Epithelial cell of esophagus (primary cell): ENCODE data around the gene PTMA.

Experiments
- DNase-seq: peaks from one replicate; pipeline ENCODE4 v3.0.0; 2010; ENCODE audit warnings: low read depth
- H3K4me3 ChIP-seq: 2 replicates; pipeline ENCODE4 v1.5.1; 2011; ENCODE audit warnings: mild to moderate bottlenecking, low read length, control low read depth
- CTCF ChIP-seq: IDR thresholded peaks from 2 replicates; pipeline ENCODE4 v1.5.1; 2011; ENCODE audit warnings: low read depth, mild to moderate bottlenecking, low read length, control low read depth, inconsistent platforms; ENCODE audit not compliant: insufficient read depth; ENCODE audit errors: missing control alignments

PTMA gene

GRCh38 chr2:231663458-231664212 lies 44.7 kb upstream of the PTMA start:
- TF ChIP-seq CTCF: no peak
- DNase-seq: no peak
- H3K4me3 ChIP-seq: no peak overlapping the region

GRCh38 chr2:231664727-231665126 lies 43.6 kb upstream of the PTMA start:
- no peak for DNase-seq
- no peak overlapping the region for H3K4me3 ChIP-seq
- TF ChIP-seq CTCF: no peak

GRCh38 chr2:231665245-231666170 lies 42.8 kb upstream of the PTMA start:
- TF ChIP-seq CTCF: no peak
- H3K4me3 ChIP-seq: no peak overlapping the region
- DNase-seq: no peak

- peak; percentile 57 for DNase-seq
- TF ChIP-seq CTCF: no peak
- peak overlapping the region; percentile 10 for H3K4me3 ChIP-seq
Measured at GRCh38 chr2:231666171-231667095, 41.9 kb upstream of the PTMA start.

- TF ChIP-seq CTCF: no peak
- DNase-seq: no peak
- no peak overlapping the region for H3K4me3 ChIP-seq
Measured at GRCh38 chr2:231667096-231667427, 41.3 kb upstream of the PTMA start.

GRCh38 chr2:231667496-231667895 lies 40.8 kb upstream of the PTMA start:
- no peak for TF ChIP-seq CTCF
- DNase-seq: no peak
- H3K4me3 ChIP-seq: no peak overlapping the region
